ENCODE measurements around the gene ZNF780B.

DNA sequence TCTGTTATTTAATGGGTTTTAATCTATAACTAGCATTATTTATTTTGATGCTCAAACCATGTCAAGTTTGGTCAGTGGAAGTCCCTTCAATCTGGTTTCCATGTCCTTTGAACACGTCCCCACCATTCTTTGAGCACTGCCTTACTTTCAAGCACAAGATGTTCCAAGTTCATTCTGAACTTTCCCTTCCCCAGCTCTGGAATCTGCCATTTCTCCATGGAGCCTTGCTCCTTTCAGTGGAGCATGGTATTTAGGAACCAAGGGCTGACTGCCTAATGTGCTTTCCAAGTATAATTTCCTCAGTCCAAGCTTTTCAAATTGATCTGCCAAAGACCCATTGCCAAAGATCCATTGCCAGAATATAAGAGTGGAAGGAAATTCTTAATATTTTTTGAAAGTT is 60.2 kb downstream of the ZNF780B start:
- TF ChIP-seq POLR2A (IDR thresholded peaks at IDR 0.05; ENCODE audit: extremely low read depth, insufficient read length) = no peak
- TF ChIP-seq, protein P1, sequence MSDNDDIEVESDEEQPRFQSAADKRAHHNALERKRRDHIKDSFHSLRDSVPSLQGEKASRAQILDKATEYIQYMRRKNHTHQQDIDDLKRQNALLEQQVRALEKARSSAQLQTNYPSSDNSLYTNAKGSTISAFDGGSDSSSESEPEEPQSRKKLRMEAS (IDR thresholded peaks at IDR 0.05; ENCODE audit: low read depth, low read length) = no peak
